Right kidney (tissue), 1 donor: ENCODE results near the gene ARL5C.
A peak's percentile ranks its signal among the peaks of the same experiment; 100 is the strongest.

ENCODE experiments used
- DNase-seq: peaks from one replicate; pipeline ENCODE4 v3.0.0-alpha.2; 2016

The ARL5C gene

GRCh38 chr17:39167476-39167875 is 1.5 kb upstream of the ARL5C start:
- no peak for DNase-seq

GRCh38 chr17:39166437-39167335 is 725 bp upstream of the ARL5C start:
- DNase-seq, result no peak

GRCh38 chr17:39165178-39165840 is 652 bp downstream of the ARL5C start:
- DNase-seq, result peak; percentile 39

- DNase-seq, result peak; percentile 79
These were observed 1.3 kb downstream of the ARL5C start for GRCh38 chr17:39164675-39165143.

GRCh38 chr17:39161962-39162361 is 4.0 kb downstream of the ARL5C start:
- DNase-seq, result no peak

- DNase-seq, result no peak
These were observed 7.3 kb downstream of the ARL5C start for GRCh38 chr17:39158623-39159022.

- no peak for DNase-seq
These were observed 9.5 kb downstream of the ARL5C start for GRCh38 chr17:39156491-39156890.

- DNase-seq, result no peak
These were observed 10.3 kb downstream of the ARL5C start for GRCh38 chr17:39155654-39156053.

- DNase-seq, result peak; percentile 89
These were observed 12.3 kb downstream of the ARL5C start for GRCh38 chr17:39153599-39154051.

GRCh38 chr17:39151943-39152818 is 13.8 kb downstream of the ARL5C start:
- peak; percentile 36 for DNase-seq

GRCh38 chr17:39151150-39151942 is 14.6 kb downstream of the ARL5C start, which contains the start of gene PLXDC1:
TSS of gene PLXDC1 (minus strand) at chr17:39151637. CDS start at chr17:39151437, 200 bp downstream.
- peak; percentile 50 for DNase-seq

GRCh38 chr17:39150795-39151149 is 15.2 kb downstream of the ARL5C start:
- no peak for DNase-seq

- no peak for DNase-seq
These were observed 15.8 kb downstream of the ARL5C start for GRCh38 chr17:39150104-39150634.

GRCh38 chr17:39147221-39148185 is 18.5 kb downstream of the ARL5C start:
- DNase-seq, result no peak

- DNase-seq, result no peak
These were observed 19.7 kb downstream of the ARL5C start for GRCh38 chr17:39146273-39146672.

- no peak for DNase-seq
These were observed 20.8 kb downstream of the ARL5C start for GRCh38 chr17:39145143-39145542.

- no peak for DNase-seq
These were observed 21.5 kb downstream of the ARL5C start for GRCh38 chr17:39144416-39144840.

GRCh38 chr17:39143552-39144093 is 22.3 kb downstream of the ARL5C start:
- DNase-seq, result no peak

GRCh38 chr17:39141915-39142664 is 23.9 kb downstream of the ARL5C start:
- no peak for DNase-seq
